ENCODE results near the gene ZNF107. TPM values are rescaled to one million over a fixed set of nuclear protein-coding genes. Genes with fewer than 3 reads are reported as not detected.
"Not testable (repeated sequence)": the region's sequence is repeated elsewhere in the genome, so short reads cannot be mapped to it uniquely, and the experiment has no call there.

Gene ZNF107
- total and polyA plus RNA-seq, 2 of the 13 experiments (the other 11 are each of a cell fraction or from before 2014, with no cell fraction given): 2.5 to 5.4 TPM

GRCh38 chr7:64736575-64736974 lies 70.6 kb downstream of the ZNF107 start (continued):
- no peak for TF ChIP-seq HMGXB3 (CRISPR knock-in tag; IDR thresholded peaks at IDR 0.05; ENCODE audit: borderline replicate concordance)
- no peak for TF ChIP-seq ARID5B (CRISPR knock-in tag; IDR thresholded peaks at IDR 0.05)
- TF ChIP-seq HNRNPH1 (optimal IDR thresholded peaks at IDR 0.05; ENCODE audit: low read depth, low read length): no peak
- TF ChIP-seq ZMAT5 (CRISPR knock-in tag; IDR thresholded peaks at IDR 0.05; ENCODE audit: borderline replicate concordance, low read depth): no peak
- TF ChIP-seq ZNF264 (CRISPR knock-in tag; IDR thresholded peaks at IDR 0.05): no peak
- TF ChIP-seq ZNF430 (CRISPR knock-in tag; IDR thresholded peaks at IDR 0.05): no peak
- TF ChIP-seq SYNCRIP (IDR thresholded peaks at IDR 0.05; ENCODE audit: insufficient read depth, low read depth, low read length): no peak

GRCh38 chr7:64738403-64738802 lies 72.5 kb downstream of the ZNF107 start:
- ATAC-seq; H3K79me2 ChIP-seq (ENCODE audit: insufficient read depth, low read length); H3K27ac ChIP-seq (ENCODE audit: extremely low read length, insufficient read depth, low read length); H3K27me3 ChIP-seq (ENCODE audit: control insufficient read depth in 1 of 2, insufficient read depth in 2 of 2, low read length in 2 of 2); H3K4me3 ChIP-seq (replicated peaks in 1 of 3; ENCODE audit: insufficient read depth in 1 of 3, low read depth in 2 of 3, low read length in 3 of 3); H3K4me1 ChIP-seq (ENCODE audit: insufficient read depth, low read length); H3K36me3 ChIP-seq (replicated peaks in 1 of 2; ENCODE audit: control insufficient read depth in 1 of 2, insufficient read depth in 2 of 2, low read length in 2 of 2); DNase-seq (ENCODE audit: low spot score); H2AFZ ChIP-seq (ENCODE audit: low read length); H3K9ac ChIP-seq (ENCODE audit: insufficient read depth, low read depth, low read length); POLR2A ChIA-PET; H3K9me3 ChIP-seq (ENCODE audit: low read length); in situ Hi-C loops (cut with HindIII; ENCODE audit: extremely low pct_ligation_motif_present, low pct_unique_long_range_greater_than_20kb); CTCF ChIA-PET (ENCODE audit: low intra/inter-chr PET ratio, low total read pairs); H4K20me1 ChIP-seq (ENCODE audit: insufficient read depth, low read length); FAIRE-seq; BruUV-seq (replicated peaks); intact Hi-C loops (cut with micrococcal nuclease; ENCODE audit: unreplicated experiment); H3K4me2 ChIP-seq (ENCODE audit: low read depth, low read length): not testable (repeated sequence)
- WGBS (ENCODE audit: low lambda C conversion rate): no CpG with 5 or more reads among the region's 29 CpGs

- BruUV-seq (replicated peaks); in situ Hi-C loops (cut with HindIII; ENCODE audit: extremely low pct_ligation_motif_present, low pct_unique_long_range_greater_than_20kb); H3K27me3 ChIP-seq (ENCODE audit: control insufficient read depth in 1 of 2, insufficient read depth in 2 of 2, low read length in 2 of 2): not testable (repeated sequence)
Measured at GRCh38 chr7:64738953-64739352, 73.0 kb downstream of the ZNF107 start.

More at GRCh38 chr7:64738953-64739352, 73.0 kb downstream of the ZNF107 start:
- FAIRE-seq; POLR2A ChIA-PET; H3K4me3 ChIP-seq (replicated peaks in 1 of 3; ENCODE audit: insufficient read depth in 1 of 3, low read depth in 2 of 3, low read length in 3 of 3); H3K9me3 ChIP-seq (ENCODE audit: low read length); intact Hi-C loops (cut with micrococcal nuclease; ENCODE audit: unreplicated experiment); H2AFZ ChIP-seq (ENCODE audit: low read length); H4K20me1 ChIP-seq (ENCODE audit: insufficient read depth, low read length); H3K4me2 ChIP-seq (ENCODE audit: low read depth, low read length); H3K36me3 ChIP-seq (replicated peaks in 1 of 2; ENCODE audit: control insufficient read depth in 1 of 2, insufficient read depth in 2 of 2, low read length in 2 of 2); CTCF ChIA-PET (ENCODE audit: low intra/inter-chr PET ratio, low total read pairs); H3K9ac ChIP-seq (ENCODE audit: insufficient read depth, low read depth, low read length); H3K79me2 ChIP-seq (ENCODE audit: insufficient read depth, low read length); H3K27ac ChIP-seq (ENCODE audit: extremely low read length, insufficient read depth, low read length); H3K4me1 ChIP-seq (ENCODE audit: insufficient read depth, low read length); ATAC-seq; DNase-seq (ENCODE audit: low spot score): not testable (repeated sequence)
- WGBS (ENCODE audit: low lambda C conversion rate): no CpG with 5 or more reads among the region's 29 CpGs
